SK-N-SH (cell line): ENCODE measurements around the gene TMEM132E.

ENCODE experiments used
- FOXM1 ChIP-seq: IDR thresholded peaks from 2 replicates; pipeline ENCODE4 v1.4.0; 2012; ENCODE audit warnings: low read depth, mild to moderate bottlenecking
- GABPA ChIP-seq: IDR thresholded peaks from 2 replicates; pipeline ENCODE4 v1.4.0; 2012; ENCODE audit warnings: low read depth, mild to moderate bottlenecking
- JUND ChIP-seq: IDR thresholded peaks from 2 replicates; pipeline ENCODE4 v1.4.0; 2012
- MEF2A ChIP-seq: IDR thresholded peaks from 2 replicates; pipeline ENCODE4 v1.4.0; 2012; ENCODE audit warnings: low read depth, borderline replicate concordance
- RAD21 ChIP-seq: IDR thresholded peaks from 2 replicates; pipeline ENCODE4 v1.6.1; 2012; ENCODE audit warnings: mild to moderate bottlenecking, low read length
- RFX5 ChIP-seq: IDR thresholded peaks from 2 replicates; pipeline ENCODE4 v1.6.1; 2012; ENCODE audit warnings: mild to moderate bottlenecking, improper control_type of control experiment, low read length
- YY1 ChIP-seq: IDR thresholded peaks from 2 replicates; pipeline ENCODE4 v1.4.0; 2012; ENCODE audit warnings: low read depth, mild to moderate bottlenecking
- TF ChIP-seq, protein P1 (sequence below): fragments of 200-600 bp; sonication (generic); IDR thresholded peaks from 2 replicates; pipeline ENCODE4 v1.6.1; 2017; ENCODE audit warnings: antibody characterized with exemption, mild to moderate bottlenecking, moderate library complexity

DNA sequence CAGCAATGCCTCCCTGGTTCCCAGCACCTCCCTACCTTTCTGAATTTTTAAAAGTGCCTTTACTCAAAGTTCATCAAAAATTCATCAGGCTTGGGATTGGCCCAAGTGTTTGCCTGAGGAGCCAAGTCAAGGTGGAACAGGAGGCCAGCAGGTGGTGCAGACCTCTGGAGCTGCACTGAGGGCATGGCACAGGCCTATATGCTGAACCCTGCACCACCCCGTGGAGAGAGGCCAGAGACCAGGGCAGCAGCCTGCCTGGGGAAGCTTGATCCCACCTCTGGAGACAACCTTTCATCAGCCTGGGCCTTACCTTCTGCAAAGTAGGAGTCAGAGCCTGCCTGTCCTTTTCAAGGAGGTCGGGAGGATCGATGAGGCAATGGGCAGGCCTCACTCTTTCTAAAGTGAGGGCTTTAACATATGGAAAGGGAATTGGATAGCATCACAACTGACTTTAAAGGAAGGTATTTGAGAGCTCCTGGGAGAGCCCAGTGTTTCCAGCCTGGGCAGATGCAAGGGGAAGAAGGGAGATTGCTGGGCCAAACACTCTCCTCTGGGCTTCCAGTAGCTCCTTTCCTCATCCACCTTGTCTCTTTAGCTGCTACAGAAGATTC, 31.8 kb upstream of the TMEM132E start:
- TF ChIP-seq GABPA: no peak
- TF ChIP-seq, protein P1, sequence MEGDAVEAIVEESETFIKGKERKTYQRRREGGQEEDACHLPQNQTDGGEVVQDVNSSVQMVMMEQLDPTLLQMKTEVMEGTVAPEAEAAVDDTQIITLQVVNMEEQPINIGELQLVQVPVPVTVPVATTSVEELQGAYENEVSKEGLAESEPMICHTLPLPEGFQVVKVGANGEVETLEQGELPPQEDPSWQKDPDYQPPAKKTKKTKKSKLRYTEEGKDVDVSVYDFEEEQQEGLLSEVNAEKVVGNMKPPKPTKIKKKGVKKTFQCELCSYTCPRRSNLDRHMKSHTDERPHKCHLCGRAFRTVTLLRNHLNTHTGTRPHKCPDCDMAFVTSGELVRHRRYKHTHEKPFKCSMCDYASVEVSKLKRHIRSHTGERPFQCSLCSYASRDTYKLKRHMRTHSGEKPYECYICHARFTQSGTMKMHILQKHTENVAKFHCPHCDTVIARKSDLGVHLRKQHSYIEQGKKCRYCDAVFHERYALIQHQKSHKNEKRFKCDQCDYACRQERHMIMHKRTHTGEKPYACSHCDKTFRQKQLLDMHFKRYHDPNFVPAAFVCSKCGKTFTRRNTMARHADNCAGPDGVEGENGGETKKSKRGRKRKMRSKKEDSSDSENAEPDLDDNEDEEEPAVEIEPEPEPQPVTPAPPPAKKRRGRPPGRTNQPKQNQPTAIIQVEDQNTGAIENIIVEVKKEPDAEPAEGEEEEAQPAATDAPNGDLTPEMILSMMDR: no peak
- TF ChIP-seq YY1: no peak
- no peak for TF ChIP-seq RFX5
- TF ChIP-seq FOXM1: no peak
- no peak for TF ChIP-seq MEF2A
- no peak for TF ChIP-seq JUND
- no peak for TF ChIP-seq RAD21
